HG02840 (cell line): Measurements from ENCODE around the gene QPCT.
"Not testable (repeated sequence)": the region's sequence is repeated elsewhere in the genome, so short reads cannot be mapped to it uniquely, and the experiment has no call there.

Experiments
- ATAC-seq: cut with Tn5 transposase; IDR thresholded peaks from one replicate; pipeline ENCODE4 v1.9.1; 2021; ENCODE audit warnings: mild to moderate bottlenecking, moderate library complexity, moderate number of reproducible peaks; ENCODE audit not compliant: unreplicated experiment, low FRiP score

QPCT gene

DNA sequence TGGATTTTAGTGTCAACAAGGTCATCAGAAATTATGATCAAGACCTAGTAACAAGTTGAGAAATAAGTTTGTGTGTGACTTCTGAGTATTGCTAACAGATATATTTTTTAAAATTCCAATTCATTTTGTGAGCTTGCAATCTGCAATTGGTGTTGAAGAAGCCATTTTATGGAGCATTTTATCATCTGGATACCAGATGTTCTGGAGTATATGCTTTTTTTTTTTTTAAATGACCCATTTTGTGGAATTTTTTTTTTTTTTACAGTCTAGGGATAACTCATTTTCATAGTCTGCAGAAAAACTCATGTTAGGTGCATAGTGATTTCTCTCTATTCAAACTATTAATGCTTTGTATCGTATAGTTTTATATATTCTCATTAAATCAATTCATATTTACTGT lies 12.6 kb downstream of the QPCT start:
- ATAC-seq = no peak

DNA sequence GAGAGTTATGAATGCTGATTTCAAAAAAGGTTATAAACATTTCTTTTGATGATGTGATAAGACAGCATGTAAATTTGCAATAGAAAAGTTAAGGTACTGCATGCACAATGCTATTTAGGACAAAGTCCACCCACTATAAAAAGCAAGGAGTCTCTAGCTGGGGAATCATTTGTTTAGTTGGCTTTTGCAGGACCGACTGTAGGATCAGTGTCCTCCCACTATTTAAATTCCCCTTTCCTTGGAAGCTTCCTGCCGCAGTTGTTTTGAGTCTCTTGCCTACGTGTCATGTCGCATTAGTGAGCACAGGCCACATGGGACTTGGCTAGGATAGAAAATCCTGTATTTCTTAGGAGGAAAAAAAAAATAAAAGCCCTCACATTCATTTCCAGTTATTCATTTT lies 13.1 kb downstream of the QPCT start:
- ATAC-seq = no peak

DNA sequence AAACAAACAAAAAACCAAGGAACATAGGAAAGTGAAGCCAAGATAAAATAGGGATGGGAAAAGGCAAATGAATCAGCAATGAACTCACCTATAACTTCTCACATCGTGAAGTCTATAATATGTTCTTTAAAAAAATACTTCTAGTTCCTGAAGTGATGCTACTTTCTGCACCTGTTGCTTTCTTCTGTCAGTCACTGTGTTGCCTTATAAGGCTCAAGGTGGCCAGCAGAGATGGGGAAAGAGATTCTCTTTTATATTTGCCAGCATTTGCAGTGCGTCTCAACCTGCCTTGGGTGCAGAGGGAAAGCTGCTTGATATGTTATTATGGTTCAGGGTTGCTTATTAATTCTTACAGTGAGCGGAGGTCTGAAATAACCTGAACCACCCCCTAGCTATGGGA lies 14.0 kb downstream of the QPCT start:
- no peak for ATAC-seq

DNA sequence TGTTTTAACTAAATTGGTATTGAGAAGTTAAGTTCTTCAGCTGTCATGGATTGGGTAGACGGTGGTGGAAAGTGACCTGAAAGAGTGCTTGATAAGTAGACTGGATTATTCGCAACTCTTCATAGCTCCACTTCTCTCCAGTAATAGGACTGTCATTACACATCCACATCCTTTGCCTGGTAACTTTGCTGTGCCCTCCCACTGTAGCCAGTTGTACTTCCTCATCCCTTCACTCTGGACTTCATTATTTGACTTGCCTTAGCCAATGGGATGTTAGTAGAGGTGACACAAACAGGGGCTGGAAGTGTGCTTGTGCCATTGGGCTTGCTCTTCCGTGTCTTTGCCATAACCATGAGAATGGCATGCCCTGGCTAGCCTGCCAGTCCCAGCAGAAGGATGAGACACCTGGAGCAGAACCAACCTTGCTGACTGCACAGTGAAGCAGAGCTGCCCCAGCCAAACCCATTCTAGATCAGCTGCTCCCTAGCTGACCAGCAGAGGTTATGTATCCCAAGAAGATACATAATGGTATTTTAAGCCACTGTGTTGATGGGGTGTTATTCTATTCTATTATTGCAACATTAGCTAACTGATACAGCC lies 16.9 kb downstream of the QPCT start:
- ATAC-seq = no peak

DNA sequence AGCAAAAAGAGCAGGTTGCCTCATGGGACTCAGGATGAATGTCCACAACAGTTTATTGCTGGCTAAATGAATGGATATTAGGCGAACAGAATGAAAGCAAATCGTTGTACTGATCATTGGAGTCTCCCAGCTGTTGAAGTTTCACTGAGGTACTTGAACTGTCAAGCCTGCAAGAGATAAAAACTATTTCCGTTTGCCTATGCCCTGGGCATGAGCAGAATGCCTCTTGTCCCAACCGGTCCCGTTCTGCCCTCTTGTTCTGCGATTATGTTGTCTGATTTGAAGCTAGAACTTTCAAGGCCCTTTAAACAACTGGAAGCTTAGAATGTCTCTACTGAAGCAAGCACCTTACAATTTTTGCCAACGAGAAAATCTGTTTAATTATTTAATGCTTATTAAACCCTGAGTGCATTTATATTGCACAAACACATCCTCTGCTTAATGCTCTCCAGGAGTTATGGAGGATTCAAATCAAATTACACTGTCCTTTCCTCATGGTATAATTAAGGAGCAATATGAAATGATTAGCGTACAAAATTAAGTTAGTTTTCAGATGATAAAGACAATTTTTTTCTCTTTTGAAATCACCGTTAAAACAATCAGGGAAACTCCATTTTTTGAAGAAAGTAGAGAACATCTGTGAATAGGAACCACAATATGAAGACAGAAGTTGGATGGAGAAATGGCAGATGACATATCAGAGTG lies 17.7 kb downstream of the QPCT start:
- ATAC-seq = no peak

DNA sequence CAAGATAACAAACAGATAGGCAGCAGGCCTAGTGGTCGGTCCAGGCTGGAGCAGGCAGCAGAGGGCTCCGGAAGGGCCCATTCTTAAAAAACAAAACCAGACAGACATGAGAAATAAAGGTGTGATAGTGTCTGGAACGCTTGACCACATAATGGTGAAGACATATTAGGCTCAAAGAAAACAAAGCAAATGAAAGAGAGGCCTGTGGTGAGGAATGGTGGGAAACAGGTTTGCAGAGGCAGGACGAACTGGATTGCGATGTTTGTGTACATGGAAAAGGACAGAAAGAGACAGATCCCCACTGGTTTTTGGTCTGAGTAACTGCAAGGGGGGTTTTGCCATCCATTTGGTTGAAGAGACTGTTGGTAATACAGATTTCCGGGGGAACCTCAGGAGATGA lies 19.9 kb downstream of the QPCT start:
- ATAC-seq = no peak

DNA sequence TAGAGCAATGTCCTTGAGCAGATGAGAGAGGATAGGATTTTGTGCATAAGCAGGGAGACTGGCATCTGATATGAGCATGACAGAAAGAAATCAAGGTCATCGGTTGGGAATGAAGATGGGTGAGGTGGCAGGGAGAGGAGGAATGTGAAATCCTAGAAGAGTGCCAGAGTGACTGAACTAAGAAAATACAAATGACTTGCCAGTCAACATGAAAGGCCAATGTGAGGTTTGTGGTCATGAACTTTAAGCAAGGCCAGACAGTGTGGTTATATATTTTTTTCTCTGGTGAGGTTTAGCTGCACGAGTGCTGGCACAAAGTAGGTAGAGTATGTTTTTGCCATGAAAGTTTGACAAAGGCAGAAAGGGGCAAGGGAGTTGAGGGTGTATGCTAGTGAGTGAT lies 21.2 kb downstream of the QPCT start:
- ATAC-seq = no peak

DNA sequence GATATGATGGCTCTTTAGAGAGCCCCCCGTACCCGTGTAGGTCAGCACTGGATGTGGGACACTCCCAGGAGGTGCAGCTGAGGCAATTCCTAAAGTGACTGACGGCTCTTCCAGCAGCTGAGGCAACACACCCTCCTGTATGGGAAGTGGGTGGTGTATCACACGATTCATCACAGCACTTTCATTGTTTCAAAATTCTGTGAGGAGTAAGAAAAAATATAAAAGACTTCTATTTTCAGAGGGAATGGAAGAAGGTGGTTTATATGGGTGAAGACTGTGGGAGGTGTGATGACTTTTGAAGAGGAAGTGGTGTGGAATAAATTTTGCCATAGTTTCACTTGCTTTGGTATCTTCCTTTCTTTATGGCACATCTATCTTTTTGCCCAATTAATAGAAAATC lies 22.3 kb downstream of the QPCT start:
- no peak for ATAC-seq

DNA sequence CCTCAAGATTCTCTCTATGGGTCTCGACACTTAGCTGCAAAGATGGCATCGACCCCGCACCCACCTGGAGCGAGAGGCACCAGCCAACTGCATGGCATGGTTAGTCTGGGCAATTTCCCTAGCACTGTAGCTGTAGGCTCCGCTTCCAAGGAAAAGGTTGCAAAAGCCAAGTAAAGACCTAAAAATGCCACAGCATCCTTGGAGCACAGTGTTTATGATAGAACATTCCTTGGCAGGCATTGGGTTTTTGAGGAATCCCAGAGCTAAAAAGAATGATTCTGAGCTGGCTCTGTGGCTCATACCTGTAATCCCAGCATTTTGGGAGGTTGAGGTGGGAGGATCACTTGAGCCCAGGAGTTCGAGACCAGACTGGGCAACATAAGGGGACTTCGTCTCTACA lies 22.9 kb downstream of the QPCT start:
- no peak for ATAC-seq

DNA sequence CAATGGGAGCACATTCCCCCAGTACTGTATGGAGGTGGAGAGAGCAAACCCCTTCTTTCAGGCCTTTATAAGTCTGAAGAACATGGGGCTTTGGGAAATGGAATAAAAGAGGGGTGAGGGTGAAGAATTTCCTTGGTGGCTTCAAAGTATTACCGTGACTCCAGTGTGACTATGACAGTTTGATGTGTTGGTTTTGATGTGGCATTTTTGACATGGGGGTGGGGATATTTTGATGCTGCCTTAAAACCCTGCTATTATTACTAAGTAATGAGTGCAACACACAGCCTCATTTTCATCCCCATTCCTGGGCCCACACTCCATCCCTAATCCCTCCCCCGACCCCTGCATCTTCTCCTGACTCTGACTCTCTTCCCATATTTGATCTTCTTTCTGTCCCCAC lies 23.6 kb downstream of the QPCT start:
- ATAC-seq = no peak

DNA sequence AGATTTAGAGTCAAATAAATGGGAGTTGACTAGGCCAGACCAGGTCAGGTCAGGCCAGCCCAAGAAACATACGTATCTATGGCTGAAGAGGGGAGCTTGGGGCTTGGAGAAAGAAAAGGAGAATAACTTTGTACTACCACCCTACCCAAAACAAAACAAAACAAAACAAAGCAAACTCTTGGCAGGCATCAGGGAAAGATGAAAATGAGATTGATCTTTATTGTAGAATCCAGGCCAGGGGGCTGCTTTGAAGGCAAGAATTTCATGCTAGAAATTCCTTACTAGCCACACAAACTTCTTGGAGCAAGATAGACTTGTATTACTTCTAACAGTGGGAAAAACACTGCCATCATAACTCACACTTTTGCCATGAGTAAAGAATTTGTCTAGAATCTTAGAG lies 26.2 kb downstream of the QPCT start:
- no peak for ATAC-seq

DNA sequence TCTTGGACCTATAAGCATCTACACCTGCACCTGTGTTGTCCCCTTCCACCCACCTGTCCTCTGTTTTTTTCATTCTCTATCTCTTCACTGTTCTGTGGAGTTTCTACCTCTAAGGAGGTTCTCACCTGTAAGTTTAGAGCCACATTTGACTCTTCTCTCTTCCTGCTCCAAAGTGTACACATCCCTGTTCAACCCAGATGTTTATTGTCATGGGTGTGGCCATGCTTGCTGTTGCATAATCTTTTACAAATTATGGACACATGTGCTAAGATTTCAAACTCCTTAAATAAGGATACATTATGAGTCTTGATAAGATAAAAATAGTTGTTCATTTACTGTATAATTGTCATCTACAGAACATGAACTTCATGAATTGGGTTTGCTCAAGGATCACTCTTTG lies 27.6 kb downstream of the QPCT start:
- ATAC-seq = no peak

DNA sequence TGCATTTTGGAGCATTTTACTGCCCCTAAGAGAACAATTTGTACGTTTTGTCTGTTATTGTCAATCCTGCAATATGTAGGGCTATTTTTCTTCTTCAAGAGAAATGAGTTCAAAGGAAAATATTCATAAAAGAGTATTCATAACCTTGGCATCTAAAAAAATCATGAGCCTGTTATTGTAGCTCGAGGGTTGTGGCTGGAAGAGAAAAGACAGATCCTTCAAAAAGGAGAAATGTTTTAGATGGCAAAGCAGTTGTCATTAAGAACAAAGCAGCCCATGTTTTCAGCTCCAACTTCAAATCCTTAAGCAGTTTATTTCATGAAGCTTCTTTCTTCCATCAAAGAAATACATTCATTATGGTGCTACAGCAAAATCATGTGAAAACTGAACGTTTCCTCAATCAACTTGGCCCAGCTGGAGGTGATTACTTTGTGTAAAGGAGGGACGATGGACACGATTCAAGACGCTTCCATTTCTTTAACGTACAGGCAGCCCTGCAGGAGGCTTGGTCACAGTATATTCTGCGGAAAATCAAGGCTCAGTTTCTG lies 31.4 kb downstream of the QPCT start:
- peak; percentile 16 for ATAC-seq

DNA sequence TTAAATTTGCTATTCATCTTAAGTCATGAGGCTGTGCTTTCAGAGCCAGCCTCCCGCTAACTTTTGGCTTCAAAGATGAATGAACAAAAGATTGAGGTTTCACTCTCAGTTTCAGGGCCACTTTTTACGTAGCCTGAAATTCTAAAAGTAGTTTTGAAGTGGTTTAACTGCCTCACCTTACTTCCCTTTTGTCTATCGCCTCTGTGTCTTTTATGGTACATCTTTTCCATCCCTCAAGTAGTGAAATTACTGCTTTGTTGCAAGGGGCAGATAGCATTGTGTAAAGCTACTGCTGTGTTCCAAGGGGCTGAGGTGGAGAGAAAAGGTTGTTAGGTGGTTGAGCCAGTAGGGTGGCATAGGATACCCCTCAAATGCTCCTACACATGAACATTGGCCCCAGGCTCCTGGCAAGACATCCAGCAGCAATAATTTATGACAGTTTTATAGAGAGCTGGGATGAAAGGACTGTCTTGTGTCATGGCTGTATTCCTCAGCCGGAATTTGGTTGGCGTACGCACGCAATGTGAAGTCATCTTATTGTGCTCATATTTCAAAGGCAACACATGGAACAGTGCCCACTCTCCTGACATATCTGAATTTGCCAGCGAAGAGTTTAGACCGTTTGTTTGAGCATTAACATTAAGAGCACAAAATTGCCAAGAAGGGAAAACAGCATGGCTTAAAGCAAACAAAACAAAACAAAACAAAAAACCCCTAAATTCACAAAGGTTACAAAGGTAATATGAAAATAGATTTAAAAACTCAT lies 32.2 kb downstream of the QPCT start:
- peak; percentile 89 for ATAC-seq

DNA sequence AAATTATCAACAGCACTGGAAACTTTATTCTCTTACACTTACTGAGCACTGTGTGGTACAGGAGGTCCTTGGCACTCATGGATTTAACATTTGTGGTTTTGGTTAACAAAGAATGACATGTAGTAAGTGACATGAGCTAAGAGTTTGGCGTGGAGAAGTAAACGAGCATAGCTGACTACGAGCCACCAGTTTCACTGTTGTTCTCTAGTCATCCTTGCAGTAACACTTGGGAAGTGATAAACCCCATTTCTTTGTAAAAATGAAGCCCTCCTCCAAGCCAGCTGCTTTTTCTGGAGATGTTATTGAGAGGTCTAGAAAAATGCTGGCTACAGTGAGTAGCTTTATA lies 32.7 kb downstream of the QPCT start:
- no peak for ATAC-seq

DNA sequence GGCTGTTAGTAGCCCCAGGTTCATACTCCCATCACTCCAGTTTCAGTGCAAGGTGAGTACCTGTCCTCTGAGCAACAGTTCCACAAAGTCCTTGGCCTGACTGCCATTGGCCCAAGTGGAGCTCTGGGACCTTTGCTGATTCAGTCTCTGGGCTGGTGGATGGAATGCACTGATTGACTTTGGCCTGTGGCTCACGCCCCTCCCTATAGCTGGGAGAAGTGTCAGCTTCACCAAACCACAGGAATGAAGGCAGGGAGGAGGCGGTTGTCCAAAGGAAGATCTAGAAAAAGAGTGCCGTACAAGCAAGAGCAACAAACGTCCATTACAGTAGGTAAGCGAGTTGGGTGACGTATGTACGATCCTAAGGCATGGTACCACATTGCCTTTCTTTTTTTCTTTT lies 34.0 kb downstream of the QPCT start:
- ATAC-seq = no peak

DNA sequence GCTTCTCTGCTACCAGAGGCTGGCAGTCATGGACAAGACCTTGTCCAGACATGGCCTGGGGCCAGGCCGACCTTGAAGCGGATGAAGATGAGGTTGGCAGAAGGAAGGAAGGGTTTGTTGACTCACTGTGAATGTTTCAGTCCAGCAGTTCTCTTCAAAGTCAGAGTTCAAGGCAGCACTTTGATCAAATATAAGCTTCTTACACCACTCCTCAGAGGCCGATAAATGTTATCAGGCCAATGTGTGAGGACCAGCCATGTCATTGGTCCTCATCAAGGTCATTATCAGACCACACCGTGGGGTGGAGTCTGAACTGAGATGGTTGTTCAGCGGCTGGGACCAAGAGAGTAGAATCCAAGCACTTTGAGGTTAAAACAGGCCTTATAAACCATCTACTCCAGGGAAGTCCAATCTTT lies 35.5 kb downstream of the QPCT start:
- ATAC-seq = no peak

DNA sequence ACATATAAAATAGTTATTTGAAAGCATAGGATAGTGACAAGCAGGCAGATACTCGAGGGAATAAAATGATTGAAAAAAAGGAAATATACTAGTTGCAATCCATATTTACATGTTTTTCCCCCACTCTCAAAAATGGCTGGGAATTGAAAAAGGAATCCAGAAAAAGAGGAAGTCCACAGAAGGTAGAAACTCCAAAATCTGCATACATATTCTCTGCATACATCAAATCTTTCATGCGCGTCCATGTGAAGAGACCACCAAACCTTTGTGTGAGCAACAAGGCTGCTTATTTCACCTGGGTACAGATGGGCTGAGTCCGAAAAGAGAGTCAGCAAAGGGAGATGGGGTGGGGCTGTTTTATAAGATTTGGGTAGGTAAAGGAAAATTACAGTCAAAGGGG lies 36.4 kb downstream of the QPCT start:
- not testable (repeated sequence) for ATAC-seq

DNA sequence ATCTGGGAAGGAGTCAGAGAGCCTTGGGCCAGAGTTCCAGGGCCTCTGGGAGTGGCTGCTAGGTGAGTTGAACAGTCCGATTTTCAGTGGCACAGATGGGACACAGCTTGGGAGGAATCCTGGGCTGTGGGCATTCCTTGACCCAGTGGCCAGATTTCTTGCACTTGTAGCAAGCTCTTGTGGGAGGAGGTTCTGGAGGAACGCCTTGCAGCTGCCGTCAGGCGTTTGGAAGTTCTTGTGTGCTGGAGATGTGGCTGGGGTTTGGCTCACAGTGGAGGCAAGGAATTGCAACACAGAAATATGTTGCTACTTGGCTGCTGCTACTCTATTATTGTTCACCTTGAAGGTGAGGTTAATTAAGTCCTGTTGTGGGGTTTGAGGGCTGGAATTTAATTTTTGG lies 39.8 kb downstream of the QPCT start:
- ATAC-seq = not testable (repeated sequence)

DNA sequence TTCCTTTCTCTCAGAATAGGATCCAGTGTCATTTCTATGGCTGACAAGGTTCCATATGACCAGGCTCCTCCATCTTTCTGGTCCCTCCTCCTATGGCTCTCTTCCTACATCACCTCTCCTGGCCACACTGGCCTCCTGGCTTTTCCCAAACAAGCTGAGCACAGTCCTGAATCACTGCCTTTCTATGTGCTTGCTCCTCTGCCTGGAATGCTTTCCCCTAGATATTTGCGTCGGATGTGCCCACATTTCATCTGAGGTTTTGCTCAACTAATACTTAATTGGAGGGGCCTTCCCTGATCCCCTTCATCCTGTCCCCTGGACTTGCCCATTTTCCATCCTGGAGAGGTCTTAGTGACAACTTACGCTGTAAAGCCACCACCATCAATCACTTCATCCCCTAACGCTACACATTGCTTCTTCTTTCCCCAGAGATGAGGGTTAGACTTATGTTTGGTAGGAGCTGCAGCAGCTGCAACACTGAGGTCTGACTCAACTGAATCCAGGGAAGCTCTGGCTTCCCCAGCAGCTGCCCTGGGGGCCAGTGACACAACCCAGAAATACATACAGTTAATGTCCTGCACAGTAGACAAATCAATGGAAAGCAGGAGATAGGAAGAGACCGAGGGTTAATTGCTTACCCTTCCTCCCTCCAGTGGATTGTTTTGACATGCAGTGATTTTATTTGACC lies 42.9 kb downstream of the QPCT start:
- ATAC-seq = no peak

DNA sequence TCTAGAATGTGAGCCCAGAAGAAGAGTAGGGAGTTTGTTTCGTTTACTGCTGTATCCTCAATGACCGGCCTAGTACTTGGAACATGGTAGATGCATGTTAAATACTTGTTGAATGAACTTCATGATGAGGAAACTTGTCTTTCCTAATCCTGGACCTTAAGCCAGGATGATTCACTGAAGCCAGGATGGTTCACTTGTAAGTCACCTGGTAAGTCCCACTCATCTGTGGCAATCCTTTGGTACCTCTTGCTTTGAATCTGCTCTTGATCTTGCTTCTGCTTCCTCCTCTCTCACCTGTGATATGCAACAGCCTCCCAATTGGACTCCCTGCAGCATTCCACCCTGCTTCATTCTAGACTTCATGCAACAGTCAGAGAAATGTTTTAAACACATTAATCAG lies 43.6 kb downstream of the QPCT start:
- no peak for ATAC-seq
